DMS153 treated with DMSO at 0.1 percent for 48 hours (cell line): ENCODE results near the gene GALNT16.
"Not testable (repeated sequence)": the region's sequence is repeated elsewhere in the genome, so short reads cannot be mapped to it uniquely, and the experiment has no call there.

Source experiments
- DNase-seq: peaks from one replicate; lab custom pipeline; 2025; ENCODE audit not compliant: unreplicated experiment; lab: John Stamatoyannopoulos, UW

The GALNT16 gene

GRCh38 chr14:69358966-69359365, 99.0 kb downstream of the GALNT16 start:
- no peak for DNase-seq

DNA sequence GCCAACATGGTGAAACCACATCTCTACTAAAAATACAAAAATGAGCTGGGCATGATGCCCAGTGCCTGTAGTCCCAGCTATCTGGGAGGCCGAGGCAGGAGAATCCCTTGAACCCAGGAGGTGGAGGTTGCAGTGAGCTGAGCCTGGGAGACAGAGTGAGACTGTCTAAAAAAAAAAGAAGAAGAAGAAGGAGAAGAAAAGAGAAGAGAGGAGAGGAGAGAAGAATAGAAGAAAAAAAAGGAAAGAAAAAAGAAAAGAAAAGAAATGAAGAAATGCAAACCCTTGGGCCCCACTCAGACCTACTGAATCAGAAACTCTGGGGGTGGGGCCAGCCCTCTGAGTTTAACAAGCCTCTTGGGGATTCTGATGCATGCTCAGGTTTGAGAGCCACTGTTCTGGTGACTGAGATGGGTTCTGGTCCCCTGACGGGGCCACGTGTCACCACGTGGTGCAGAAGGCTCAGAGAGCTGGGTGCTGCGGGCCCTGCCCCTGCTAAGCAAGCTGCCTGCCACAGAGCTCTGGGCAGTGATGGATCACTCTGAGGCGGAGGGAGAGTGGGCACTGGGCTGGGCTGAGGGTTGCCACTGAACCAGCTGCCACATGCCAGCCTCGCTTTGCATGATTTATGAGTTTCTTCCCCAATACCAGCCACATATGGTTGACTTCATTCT, 100.6 kb downstream of the GALNT16 start:
- DNase-seq, result no peak

- DNase-seq, result no peak
Measured at GRCh38 chr14:69363055-69363454, 103.1 kb downstream of the GALNT16 start.

GRCh38 chr14:69363964-69364363, 104.0 kb downstream of the GALNT16 start:
- no peak for DNase-seq

DNA sequence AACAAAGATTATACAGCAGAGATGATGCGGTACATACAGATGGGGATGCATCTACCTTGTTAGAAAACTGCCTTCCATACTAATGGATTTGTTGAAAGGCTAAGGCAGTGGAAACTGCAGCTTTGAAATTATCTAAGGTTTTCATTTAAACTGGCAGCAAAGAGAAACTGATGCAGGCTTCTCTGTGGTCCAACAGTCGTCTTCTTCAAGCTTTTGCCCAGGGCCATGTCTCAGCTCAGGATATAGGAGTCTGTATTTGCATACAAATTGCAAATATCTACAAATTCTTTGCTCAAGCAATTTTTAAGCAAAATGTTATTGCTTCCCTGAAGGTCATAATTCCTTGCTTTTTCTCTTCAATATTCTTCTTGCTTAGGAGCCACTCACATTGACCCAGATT, 104.4 kb downstream of the GALNT16 start:
- no peak for DNase-seq

- DNase-seq, result no peak
Measured at GRCh38 chr14:69366069-69366468, 106.1 kb downstream of the GALNT16 start.

GRCh38 chr14:69366761-69367160, 106.8 kb downstream of the GALNT16 start:
- no peak for DNase-seq

- DNase-seq, result no peak
Measured at GRCh38 chr14:69368381-69368780, 108.4 kb downstream of the GALNT16 start.

- DNase-seq, result no peak
Measured at GRCh38 chr14:69370061-69370460, 110.1 kb downstream of the GALNT16 start.

- no peak for DNase-seq
Measured at GRCh38 chr14:69372146-69372545, 112.2 kb downstream of the GALNT16 start.

DNA sequence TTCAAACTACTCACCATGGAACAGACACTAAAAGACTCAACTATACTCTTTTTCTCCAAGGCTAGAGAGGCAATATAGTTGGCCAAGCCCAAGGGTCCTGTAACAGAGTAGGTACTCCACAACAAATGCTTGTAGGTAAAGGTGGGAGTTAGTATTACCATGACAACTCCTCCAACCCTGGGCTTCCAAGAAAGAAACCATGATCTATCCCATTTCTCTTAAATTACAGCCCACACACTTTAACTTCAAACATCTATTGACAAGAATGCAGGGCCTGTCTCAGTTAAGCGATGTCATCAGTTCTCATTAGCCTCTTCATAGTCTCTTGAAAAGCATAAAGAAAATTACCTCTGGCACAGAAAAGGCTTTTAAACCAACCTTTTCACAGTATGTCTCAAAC, 113.1 kb downstream of the GALNT16 start:
- DNase-seq, result no peak

DNA sequence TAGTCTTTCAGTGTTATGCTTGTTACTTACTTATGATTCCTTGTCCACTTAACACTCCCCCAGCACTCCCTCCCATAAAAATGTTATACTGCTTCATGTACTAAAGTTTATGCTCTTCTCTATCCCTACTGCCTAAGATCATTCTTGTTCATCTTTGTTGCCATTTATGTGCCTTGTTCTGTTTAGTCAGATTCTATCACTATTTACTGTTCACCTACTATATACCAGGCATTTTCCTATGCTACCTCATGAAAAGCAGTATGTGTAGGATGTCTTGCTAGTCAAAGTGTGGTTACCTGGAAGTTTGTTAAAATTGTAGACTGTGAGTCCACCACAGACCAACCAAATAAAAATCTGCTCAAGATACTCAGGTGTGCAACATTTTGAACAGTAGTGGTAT, 114.3 kb downstream of the GALNT16 start:
- no peak for DNase-seq

DNA sequence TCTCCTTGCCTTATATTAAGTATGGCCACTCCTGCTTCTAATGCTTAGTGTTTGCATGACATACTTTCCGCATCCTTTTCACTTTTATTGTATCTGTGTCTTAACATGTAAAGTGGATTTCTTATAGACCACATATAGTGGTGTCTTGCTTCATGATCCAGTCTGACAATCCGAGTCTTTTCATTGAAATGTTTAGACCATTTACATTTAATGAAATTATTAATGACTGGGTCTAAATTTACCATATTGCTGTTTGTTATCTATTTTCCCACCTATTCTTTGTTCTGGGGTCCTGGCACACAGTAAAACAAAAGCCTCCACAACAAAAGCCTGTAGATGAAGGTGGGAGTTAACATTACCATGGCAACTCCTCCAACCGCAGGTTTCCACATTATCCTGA, 115.2 kb downstream of the GALNT16 start:
- no peak for DNase-seq

GRCh38 chr14:69375722-69376121, 115.8 kb downstream of the GALNT16 start:
- no peak for DNase-seq

DNA sequence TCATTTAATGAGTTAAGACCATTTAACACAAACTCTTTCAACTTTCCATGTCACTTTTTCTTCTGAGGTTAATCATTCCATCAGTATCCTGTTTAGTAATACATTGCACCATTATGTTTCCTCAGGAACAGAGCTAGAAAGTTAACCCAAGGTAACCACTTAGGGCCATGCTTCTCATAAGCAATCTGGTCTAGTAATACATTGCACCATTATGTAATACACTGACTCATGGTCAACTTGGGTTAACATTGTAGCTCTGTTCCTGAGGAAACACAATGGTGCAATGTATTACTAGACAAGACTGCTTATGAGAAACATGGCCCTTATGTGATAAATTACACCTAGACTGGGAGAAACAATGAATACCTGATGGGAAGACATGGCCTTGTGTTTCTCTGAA, 116.5 kb downstream of the GALNT16 start:
- no peak for DNase-seq

DNA sequence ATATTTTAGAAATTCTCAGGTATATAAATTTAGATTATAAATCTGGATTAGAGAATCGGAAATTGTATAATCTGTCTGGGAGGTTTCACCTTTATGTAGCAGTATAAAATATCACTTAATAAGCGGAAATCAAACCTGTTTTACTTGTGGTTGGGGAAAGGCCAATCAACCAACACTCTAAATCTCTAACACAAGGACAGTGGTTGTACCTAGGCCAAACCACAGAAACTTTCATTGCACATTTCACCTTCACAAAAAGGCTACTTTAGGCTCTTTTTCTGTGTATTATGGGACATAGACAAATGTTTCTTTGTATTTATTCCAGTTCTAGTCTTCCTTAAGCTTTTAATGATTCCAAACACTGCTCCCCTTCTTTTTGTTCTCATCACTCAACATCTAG, 118.3 kb downstream of the GALNT16 start:
- no peak for DNase-seq

DNA sequence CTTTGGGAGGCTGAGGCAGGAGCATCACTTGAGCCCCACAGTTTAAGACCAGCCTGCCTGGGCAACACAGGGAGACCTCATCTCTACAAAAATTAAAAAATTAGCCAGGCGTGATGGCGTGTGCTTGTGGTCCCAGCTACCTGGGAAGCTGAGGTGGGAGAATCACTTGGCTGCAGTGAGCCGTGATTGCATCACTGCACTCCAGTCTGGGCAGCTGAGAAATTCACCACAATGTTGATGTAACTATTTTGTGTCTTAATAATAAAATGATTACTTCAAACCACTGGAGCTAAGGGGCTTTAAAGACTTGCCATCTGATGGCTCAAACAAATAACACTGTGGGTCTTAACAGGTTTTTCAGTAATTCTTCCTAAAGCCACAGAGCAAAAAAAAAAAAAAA, 127.4 kb downstream of the GALNT16 start:
- DNase-seq, result no peak

- DNase-seq, result not testable (repeated sequence)
Measured at GRCh38 chr14:69391400-69391799, 131.4 kb downstream of the GALNT16 start.

DNA sequence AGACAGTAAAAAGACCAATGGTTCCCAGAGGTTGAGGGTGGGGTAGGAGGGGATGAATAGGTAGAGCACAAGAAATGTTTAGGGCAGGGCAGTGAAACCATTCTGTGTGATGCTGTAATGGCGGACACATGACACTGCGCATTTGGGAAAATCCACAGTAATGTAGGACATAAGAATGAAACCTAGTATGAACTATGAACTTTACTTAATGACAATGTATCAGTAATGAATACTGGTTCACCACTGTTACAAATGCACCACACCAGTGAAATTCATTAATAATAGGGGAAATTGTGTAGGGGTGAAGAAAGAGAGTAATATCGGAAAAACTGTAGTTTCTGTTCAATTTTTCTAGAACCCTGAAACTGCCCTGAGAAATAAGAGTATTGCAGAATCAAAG, 132.5 kb downstream of the GALNT16 start:
- DNase-seq, result no peak

GRCh38 chr14:69395929-69396328, 136.0 kb downstream of the GALNT16 start:
- DNase-seq, result no peak

DNA sequence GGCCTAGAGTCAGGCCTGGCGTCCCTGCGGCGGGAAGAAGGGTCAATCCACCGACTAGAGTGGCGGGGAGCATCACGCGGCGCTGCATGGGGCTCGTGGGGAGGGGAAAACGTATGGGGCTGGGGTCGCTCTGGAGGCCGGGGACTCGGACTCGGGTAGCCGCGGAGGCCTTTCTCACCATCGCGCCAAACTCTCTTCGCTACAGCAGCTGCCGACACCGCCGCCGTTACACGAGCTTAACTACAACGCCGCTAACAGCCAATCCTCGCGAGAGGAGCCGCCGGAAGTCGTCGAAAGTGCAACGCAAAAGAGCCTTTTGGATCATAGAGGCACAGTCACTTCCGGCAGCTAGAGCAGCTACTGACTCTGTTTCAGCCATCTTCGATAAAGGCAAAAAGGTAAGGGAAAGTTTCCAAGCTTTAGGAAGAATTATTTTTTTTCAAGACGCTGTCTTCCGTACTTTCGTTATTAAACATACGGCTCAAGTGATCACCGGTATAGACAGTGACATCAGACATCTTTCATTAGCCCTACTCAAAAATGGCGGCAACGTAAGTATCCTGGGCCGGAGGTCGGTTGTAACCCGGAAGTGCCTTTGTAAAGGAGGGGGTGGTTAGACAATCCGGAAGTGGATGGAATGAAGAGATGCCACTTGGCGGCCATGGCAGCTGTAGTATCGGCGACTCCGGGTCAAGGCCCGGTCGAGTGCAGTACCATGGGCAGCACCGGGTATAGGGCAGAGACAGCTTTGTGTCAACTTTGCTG, 138.3 kb downstream of the GALNT16 start, which contains the start of the genes ERH and SLC39A9:
Gene ERH, minus strand, starts transcription at position 247 of the 765 bp plus-strand sequence. Its CDS starts 66 bp downstream, at position 181.
Gene SLC39A9, plus strand, starts transcription at position 640 of the 765 bp plus-strand sequence. CDS start 678 bp downstream, outside the sequence.
- peak; percentile 100 for DNase-seq

DNA sequence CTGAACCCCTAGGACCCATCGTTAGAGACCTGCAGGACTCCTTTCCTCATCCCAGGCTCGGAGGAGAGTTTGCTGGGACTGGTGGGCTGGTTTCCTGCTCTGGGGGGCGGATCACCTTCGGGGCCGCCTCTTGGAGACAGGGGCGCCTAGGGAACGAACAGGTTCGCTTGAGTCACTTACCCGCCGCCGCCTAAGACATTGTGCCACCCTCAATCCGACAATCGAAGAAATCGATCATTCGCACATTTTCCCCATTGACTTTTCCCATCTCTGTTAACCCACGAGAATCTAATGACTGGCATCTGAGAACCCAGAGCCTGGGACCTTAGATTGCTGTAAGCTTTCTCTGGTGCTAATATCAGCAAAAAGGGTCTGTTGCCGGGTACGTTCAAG, 138.9 kb downstream of the GALNT16 start:
- no peak for DNase-seq
